T follicular helper cell (primary cell): ENCODE data around the gene RNF220.

Experiments used
- DNase-seq: peaks from one replicate; pipeline ENCODE4 v3.0.0-alpha.2; 2020; ENCODE audit warnings: low read depth

RNF220 gene

DNA sequence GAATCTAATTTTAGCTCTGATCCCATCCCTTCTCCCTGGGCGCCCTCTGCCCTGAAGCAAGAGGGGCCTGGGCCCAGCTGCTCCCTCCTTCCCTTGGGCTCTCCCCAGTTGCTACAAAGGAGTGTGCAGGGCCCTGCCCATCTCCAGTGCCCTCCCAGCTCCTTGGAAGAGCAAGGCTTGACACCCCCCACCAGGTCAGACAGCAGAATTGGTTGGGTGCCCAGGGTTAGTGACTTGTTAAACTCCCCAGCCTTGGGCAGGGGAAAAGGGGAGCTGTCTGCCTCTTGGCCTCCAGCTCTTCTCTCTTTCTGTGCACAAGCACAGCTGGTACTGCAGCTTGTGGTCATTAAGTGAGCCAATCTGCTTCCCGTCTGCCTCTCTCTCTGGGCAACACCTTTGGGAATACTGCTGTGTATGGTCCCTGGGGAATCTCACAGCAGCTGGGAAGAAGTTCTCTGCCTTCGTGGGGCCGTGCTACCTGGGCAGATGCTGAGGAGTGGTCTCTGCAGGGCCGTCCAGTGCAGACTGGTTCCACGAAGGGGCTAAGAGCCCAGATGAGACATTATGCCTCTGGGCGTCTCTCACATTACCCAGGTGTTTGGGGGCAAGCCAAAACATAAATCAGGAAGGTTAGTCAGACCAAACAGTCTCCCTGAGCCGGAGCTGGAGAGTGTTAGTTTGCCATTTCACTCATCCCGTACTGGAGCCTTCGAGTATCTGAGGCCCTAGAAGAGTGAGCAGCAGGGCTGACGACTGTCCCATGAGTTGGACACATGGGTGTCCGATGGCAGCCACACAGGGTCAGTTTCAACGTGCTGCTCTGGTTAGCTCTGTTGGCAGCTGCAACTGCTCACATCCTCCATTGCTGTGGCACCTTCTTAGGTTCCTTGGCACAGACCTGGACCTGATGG, 231.9 kb downstream of the RNF220 start:
- no peak for DNase-seq

DNA sequence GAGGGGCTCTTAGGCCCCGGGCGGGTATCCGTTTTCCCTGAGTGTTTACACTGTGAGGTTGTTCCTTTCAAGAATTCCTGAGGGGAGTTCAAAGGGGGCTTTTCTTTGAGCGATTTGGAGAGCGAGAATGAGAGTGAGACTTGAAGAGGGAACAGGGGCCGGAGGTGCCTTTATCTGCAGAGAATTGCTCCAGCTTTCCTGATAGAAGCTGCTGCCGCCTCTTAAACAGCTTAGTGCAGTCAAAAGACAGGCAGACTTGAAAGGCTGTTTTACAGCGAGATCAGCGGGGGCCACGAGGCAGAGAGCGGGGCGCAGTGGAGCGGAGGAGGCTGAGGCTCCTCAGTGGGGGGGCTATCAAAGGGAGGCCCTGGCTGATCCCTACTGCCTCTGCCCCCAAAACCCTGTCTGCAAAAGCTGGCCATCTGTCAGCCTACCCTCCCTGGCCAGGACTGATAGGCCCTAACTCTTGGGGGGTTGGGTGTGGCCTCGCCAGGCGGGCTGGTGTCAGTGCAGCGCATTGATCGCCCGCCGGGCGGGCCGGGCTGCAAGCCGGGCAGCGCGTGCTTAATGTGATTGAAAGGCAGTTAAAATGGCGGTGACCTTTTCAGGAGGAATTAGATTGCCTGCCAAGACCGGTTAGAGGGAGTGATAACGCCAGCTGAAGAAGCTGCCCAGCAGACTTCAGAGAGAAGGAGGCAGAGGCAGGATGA, 232.8 kb downstream of the RNF220 start:
- DNase-seq: no peak

DNA sequence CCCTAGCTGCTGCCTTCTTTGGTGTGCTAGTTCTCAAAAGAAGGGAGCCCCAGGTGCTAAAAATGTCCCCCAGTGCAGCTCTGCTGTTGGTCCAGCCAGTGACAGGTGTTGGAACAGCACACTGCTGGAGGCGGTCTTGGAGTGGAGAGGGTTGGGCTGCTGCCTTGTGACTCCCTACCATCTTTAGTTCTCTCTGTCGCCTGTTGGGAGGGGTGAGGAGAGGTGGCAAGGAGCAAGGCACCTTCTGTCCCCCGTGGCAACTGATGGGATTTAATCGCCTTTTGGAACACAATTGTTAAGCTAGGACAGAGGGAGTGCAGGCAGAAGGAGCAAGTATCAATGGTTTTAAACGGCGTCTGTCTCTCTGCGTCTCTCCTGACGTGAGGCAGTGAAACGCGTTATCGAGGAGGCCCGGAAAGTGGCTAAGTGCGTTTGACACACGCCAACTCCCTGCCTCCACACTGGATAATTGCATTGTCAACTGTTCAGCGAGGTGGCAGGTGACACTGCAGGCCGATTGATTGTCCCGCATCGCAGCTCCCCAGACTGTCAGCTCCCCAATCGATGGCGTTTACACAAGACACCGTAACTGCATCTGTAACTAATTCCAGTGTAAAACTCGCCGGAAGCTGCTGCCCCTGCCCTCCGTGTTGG, 235.3 kb downstream of the RNF220 start:
- no peak for DNase-seq

DNA sequence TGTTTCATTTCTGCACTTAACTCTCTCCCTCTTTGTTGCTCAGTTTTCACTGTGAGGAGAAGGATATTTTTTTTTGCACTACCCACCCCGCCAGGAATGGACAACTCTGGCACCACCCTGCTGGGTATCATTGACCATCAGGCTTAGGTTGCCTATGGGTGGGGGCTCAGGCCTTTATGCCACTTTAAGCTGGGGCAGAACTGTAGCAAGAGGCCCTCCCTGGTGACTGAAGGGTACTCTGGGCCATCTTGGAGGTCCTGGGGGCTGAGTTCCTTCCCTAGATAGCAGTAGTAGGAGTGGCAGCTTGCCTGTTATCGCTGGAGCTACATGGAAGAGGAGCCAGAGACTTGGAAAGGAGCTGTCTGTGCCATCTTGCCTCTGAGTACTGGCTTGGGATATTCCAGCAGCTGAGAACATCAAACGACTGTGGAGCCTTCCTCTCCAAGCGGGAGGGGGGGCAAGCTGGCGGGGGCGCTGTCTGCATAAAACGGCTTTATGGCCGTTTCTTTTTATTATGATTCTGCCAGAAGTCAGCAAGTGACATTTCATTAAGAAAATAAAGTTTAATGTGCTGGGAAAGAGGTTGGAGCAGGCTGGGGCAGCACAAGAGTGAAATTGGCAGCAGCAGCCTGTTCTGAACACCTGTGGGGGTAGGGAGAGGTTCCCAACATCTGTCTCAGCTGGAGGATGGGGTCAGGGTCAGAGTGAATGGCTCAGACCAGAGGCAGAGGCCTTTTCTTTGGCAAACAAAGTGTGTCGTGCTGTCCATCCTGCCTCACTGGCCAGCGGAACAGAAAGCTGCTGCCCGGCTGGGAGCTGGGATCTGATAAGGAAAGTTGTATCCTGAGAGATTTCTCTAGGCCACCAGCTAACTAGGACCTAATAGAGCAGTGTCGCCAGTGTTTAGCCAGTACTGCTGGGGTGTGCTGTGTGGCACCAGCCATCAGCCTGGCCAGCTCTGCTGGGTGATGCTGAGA, 236.4 kb downstream of the RNF220 start:
- DNase-seq: no peak

DNA sequence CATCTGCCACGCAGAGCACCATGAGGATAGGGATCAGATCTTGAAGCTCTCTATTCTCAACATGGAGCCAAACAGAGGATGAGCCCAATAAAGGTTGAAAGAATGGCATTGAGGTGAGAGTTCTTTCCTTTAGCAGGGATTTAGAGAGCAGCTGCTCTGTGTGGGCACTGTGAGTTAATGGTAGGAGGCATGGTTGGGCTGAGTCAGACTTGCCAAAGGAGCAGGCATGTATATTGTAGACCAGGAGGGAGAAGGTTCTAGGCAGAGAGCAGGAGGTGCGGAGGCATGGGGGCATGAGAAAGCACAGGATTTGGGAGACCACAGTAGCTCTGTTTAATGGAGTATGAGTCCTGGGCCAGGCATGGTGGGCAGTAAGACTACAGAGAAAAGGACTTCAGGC, 237.2 kb downstream of the RNF220 start:
- DNase-seq: no peak

DNA sequence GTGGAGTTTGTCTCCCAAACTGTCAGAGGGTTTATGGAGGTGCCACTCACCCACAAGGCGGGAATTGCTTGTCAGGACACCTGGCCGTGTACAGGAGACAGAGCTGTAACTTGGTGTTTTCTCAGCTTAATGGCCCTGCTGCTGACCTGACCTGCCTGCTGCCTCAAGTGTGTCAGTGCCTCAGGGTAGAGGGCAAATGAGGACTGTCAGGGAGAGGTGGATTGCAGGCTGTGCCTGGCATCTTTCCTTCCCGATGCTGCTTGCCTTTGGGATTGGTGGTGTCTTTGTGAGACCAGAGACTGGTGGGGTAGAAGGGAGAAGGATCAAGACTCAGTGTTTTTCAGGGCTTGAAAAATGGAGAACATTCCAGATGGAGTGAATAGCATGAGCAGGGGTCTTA, 237.9 kb downstream of the RNF220 start:
- no peak for DNase-seq

DNA sequence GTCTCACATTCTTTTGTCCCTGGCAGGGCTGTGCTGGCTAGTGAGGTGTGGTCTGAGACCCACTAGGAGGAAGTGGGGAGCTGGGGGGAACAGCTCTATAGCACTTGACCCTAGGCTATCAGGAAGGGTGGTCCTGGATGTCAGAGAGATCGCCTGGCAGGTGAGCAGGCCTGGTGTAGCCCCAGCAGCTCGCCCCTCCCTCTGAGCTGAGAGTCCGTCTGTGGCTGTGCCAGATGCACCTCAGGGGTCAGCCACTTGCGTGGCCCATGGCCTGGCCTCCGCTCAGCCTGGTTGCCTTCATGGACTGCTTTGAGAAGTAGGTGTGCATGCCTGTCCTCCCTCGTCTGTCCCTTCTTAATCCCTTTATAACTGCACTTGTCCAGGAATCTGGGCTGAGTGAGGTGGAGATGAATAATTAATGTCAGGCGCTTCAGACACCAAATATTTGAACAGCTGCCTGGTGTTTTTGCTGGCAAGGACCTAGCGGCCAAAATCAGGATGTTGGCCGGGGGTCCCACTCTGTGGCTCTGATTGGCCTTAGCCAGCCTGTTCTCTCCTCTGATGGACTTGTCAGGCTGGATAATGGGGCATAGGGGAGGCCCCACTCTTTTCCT, 238.8 kb downstream of the RNF220 start:
- no peak for DNase-seq

DNA sequence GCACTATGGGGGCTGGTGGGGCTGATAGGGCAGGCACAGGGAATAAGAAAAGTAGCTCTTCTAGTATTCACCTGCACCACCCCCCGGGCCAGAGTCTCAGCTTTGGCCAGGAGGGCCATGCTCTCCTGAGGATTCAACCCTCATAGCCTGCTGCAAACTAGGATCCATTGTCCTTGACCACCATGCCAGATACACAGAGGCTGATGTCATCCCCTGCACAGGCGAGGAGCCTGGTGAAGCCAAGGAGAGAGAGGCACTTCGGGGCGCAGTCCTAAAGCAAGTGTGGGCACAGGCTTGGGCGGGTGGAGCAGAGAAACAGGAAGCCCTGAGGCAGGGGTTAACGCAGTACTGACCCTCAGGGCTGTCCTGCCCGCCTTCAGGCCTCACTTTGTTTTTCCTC, 239.8 kb downstream of the RNF220 start:
- DNase-seq: no peak

DNA sequence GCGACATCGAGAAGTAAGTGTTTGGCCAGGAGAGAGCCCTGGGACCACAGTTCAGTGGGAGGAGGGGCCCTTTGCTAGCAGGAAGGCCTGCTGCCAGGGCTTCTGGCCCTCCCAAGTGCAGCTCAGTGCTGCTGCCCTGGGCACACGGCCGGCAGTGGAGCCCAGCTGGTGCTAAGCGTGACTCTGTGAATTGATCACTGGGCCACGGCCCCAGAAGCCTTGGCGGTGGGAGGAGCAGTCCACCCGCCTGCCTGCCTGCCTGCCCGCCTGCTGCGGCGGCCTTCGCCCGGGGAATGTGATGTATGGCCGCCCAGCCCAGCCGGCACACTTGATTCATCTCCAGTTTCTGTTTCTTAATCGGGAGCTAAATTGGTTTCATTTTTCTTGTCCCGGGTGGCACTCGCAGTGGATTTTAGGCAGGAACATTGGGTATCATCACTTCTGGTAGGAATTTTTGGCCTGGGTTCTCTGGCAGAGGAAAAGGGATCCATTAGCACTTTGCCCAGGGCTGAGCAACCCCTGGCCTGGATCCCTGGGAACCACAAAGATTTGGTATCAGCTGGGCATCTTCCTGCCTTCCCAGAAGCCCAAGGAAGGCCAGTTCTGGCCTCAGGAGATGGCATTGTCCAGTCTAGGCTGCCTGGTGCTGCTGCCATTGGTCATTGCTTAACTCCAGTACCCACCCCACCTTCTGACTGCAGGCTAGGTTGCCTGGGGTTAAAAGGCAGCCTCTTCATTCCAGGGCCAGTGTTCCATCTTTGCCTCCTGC, 240.6 kb downstream of the RNF220 start:
- no peak for DNase-seq

DNA sequence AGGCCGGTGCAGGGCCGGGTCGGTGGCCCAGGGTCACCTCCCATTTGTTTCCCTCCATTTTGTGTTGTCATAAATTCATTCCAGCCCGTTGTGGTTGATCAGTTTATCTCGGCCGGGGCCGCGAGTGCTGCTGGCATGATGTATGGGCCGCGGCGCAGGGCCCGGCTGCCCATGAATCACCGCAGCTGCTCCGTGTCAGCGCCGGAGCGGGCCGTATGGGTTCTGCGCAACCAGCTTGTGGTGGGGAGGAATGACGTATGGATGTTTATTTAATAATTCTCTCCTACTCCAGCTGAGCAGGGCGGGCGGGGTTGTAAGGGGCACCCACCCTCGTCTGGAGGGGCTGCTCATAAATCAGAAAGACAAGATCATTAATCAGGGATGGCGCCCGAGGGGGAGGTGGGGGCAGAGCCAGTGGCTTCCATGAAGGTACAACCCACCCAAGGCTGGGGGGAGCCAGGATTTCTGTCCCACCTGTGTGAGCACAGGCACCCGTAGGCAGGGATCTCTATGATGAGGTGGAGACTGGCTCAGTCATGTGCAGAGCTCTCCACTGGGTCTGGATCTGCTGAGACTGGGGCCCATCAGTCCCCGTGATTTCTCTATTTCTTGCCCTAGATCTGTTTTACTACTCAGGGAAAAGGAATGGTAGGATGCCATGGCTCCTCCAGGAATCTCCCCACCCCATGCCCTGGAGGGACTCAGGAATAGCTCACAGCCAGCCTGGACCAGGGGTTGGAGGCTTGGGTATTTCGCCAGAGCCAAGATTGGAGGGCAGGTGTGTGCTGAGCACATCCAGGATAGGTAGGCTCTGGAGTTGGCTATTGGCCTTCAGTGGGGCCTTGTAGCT, 241.4 kb downstream of the RNF220 start:
- DNase-seq: no peak

DNA sequence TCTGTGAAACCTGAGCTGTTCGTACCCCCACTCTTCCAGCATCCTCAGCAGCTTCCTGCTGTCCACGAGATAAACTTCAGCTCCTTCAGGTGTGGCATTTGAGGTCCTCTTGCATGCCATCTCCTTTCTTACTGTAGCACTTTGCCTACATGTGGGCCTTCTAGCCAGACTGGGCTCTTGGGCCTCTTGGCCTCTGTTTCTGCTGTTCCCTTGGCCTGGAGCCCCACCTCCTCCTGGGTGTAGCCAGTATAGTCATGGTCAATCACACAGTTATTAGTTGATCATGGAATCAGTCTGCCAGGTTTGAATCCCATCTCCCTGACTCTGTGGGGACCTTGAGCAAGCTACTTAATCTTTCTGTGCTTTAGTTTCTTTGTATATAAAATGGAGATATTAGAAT, 242.8 kb downstream of the RNF220 start:
- DNase-seq: no peak

DNA sequence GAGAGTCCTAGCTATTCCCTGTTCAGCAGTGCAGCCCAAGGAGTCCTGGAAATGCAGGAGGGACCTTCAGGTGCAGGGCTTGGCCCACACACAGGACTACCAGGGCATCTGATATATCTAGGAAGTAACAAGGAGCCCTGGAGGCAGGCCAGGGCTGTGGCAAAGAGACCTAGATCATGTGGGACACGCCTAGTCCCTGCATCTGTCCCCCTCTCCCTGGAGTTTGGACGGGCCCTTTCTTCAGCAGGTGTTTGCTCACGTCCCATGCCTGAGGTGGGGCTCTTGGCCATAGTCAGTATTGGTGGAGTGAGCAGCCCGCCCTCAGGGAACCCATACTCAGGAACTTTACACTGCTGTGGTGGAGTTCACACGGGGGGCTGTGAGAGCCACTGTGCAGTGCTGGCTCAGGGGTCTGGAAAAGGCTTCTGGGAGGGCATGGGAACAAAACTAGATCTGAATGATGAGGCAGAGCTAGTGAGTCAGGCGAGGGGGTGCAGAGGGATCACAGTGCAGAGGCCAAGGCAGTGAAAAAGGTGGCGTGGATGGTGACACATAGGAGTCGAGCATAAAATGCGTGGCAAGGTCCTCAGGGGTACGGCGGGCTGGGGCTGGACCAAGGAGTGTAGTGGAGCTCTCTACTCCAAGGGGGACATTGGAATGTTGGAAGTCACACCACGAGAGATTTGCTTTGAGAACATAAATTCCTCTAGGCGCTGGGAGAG, 243.6 kb downstream of the RNF220 start:
- no peak for DNase-seq

DNA sequence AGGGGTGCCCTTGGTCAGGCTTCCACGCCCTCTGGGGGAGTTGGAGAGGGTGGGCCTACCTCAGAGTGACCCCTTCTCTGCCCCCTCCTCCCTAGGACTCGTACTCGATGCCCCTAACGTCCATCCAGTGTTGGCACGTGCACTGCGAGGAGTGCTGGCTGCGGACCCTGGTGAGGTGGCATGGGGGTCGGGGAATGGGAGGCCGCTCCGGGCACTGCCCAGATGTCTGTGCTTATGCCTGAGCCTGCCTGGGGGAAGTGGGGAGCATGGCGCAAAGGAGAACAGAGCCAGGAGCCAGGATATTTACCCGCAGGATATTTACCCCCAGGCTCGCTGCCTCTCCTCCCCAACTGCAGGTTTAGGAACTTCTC, 244.7 kb downstream of the RNF220 start:
- no peak for DNase-seq

DNA sequence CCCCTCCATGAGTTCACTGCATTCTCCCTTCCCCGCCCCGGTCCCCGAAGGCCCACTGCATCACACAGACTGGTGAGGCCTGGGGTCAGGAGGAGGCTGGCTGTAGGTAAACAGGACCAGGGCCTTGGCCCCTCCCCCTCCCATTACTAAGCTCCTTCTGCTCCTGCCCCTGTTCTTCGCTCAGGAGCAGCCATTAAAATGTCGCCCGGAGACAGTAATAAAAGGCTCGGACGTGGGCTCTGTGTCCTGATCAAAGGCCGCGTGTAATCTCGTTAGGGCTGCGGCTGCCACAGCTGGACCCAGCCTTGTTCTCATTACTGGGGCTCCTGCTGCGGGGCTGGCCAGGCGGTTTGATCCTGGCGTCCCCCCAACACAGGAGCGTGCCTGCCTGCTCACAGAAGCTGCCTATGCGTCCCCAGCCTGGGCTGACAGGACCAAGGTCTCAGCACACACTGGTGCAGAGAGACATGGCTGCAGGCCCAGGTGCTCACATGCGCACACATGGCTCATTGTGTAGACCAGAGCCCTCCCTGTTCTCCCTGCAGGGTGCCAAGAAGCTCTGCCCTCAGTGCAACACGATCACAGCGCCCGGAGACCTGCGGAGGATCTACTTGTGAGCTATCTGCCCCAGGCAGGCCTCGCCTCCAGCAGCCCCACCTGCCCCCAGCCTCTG, 245.2 kb downstream of the RNF220 start:
- DNase-seq: no peak

DNA sequence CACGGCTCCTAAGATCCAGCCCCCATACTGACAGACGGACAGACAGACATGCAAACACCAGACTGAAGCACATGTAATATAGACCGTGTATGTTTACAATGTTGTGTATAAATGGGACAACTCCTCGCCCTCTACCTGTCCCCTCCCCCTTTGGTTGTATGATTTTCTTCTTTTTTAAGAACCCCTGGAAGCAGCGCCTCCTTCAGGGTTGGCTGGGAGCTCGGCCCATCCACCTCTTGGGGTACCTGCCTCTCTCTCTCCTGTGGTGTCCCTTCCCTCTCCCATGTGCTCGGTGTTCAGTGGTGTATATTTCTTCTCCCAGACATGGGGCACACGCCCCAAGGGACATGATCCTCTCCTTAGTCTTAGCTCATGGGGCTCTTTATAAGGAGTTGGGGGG, 246.0 kb downstream of the RNF220 start:
- no peak for DNase-seq

DNA sequence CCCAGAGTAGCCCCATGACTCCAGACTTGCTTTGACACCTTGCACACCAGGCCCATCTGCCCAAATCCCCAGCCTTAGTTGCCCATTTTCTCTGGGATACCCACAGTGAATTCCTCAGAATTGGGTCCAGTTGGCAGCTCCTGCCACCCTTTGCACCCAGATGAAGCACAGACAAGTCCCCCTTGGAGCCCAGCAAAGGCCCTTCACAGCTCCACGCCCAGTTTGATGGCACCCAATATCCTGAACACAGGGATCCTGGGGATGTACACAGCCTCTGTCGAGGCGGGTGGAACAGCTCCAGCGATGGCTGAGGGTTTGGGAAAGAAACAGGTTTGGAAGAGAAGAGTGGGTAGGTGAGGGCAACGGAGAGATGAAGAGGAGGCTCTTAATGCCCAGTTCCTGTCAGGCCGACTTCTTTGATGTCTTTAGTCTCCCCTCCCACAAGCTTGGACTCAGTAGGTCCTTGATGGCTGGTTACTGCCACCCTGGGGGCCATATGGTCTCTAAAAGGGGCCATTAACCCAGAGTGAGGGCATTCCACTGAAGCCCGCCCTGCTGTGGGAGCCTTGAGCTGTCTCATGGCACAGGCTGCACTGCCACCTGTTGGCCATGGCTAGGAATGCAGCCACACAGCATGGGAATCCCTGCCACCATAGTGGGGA, 247.5 kb downstream of the RNF220 start:
- peak; percentile 61 for DNase-seq

DNA sequence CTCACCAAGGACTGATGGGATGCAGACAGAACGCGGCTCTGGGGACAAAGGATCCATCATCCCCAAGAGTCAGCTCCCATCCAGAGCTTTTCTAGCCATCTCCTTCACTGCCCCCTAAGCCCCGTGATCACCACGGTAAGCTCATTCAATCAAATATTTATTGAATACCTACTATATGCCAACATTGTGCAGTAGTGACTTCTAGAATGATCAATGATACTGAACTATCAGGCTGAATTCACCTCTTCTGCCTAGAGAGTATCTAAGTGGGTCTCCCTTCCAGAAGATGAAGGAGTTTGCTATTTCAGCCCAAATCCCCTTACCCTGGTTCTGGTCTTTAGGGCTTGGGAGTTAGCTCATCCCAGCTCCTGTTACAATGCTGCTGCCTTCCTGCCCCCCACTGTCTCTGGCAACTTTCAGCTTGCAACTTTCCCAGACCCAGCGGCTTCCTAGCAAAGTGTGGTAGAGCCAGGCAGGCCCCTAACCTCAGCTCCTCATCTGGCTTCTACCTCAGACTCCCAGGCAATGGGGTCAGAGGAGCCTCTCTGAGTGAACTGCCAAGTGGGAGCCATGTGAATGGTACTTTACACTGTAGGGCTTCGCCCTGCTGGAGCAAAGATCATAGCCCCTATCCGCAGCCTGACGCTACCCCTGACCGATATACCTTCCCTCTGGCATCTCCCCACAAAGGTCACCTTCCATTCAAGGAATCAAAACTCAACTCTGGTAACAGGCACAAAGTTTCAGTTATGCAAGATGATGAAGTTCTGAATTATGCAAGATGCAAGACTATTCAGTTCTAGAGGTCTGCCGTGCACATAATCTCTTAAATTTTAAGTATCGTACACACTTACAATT, 248.3 kb downstream of the RNF220 start:
- no peak for DNase-seq
